ENCODE measurements around the gene ITPR1.

GRCh38 chr3:4771243-4771642 is 278.1 kb downstream of the ITPR1 start:
- TF ChIP-seq CTCF (IDR thresholded peaks at IDR 0.05) (no peak), POLR2A (IDR thresholded peaks at IDR 0.05) (no peak)

Data from gastroesophageal sphincter (tissue), 3 donors.